Brain microvascular endothelial cell (primary cell): ENCODE data around the gene CTTN.

Experiments used
- DNase-seq: peaks from one replicate; pipeline ENCODE4 v3.0.0-alpha.2; 2020
- H3K27ac ChIP-seq: fragments of 250-450 bp; sonication (Bioruptor Pico); 2 replicates; pipeline ENCODE4 v1.5.1; 2020; ENCODE audit warnings: mild to moderate bottlenecking, moderate library complexity
- H3K27me3 ChIP-seq: fragments of 250-450 bp; sonication (Bioruptor Pico); replicated peaks from 2 replicates; pipeline ENCODE4 v1.5.1; 2020; ENCODE audit warnings: mild to moderate bottlenecking
- H3K36me3 ChIP-seq: fragments of 250-450 bp; sonication (Bioruptor Pico); replicated peaks from 2 replicates; pipeline ENCODE4 v1.5.1; 2020; ENCODE audit warnings: mild to moderate bottlenecking
- H3K4me3 ChIP-seq: 2 replicates; pipeline ENCODE4 v1.5.1; 2011; ENCODE audit warnings: low read depth, mild to moderate bottlenecking, control low read depth, low read length, moderate library complexity
- CTCF ChIP-seq: IDR thresholded peaks from 2 replicates; pipeline ENCODE4 v1.5.1; 2011; ENCODE audit warnings: low read depth, mild to moderate bottlenecking, moderate library complexity, low read length, control low read depth, inconsistent platforms; ENCODE audit errors: missing control alignments
- in situ Hi-C: cut with HindIII; loops from 2 replicates; pipeline ENCODE4 v1.10.0; 2017; ENCODE audit warnings: low sequenced_read_pairs, low pct_ligation_motif_present

CTTN gene

GRCh38 chr11:70468256-70469195 is 70.2 kb downstream of the CTTN start:
- TF ChIP-seq CTCF: no peak
- in situ Hi-C loops: no loop called here
- Histone ChIP-seq H3K36me3 (no peaks in the 10 kb centered on the region), H3K27ac (no peak overlapping the region), H3K4me3 (no peak overlapping the region), H3K27me3 (no peaks in the 10 kb centered on the region)
- DNase-seq: no peak

GRCh38 chr11:70470127-70470526 is 71.8 kb downstream of the CTTN start:
- Histone ChIP-seq H3K27ac (no peak overlapping the region), H3K4me3 (no peak overlapping the region), H3K27me3 (no peaks in the 10 kb centered on the region), H3K36me3 (no peaks in the 10 kb centered on the region)
- in situ Hi-C loops: no loop called here
- TF ChIP-seq CTCF: no peak
- DNase-seq: no peak

GRCh38 chr11:70471254-70471653 is 72.9 kb downstream of the CTTN start:
- peak; percentile 56 for TF ChIP-seq CTCF
- no peak overlapping the region for H3K27ac ChIP-seq
- no peaks in the 10 kb centered on the region for H3K27me3 ChIP-seq
- DNase-seq: peak; percentile 28
- in situ Hi-C loops: no loop called here
- H3K4me3 ChIP-seq: no peak overlapping the region
- no peaks in the 10 kb centered on the region for H3K36me3 ChIP-seq

GRCh38 chr11:70472240-70472639 is 73.9 kb downstream of the CTTN start:
- no peaks in the 10 kb centered on the region for H3K36me3 ChIP-seq
- TF ChIP-seq CTCF: no peak
- H3K27ac ChIP-seq: no peak overlapping the region
- H3K27me3 ChIP-seq: no peaks in the 10 kb centered on the region
- no peak for DNase-seq
- H3K4me3 ChIP-seq: no peak overlapping the region
- in situ Hi-C loops: no loop called here

- H3K36me3 ChIP-seq: no peaks in the 10 kb centered on the region
- no peak for TF ChIP-seq CTCF
- DNase-seq: no peak
- no peaks in the 10 kb centered on the region for H3K27me3 ChIP-seq
- in situ Hi-C loops: no loop called here
- H3K27ac ChIP-seq: no peak overlapping the region
- no peak overlapping the region for H3K4me3 ChIP-seq
Measured at GRCh38 chr11:70473186-70473872, 75.0 kb downstream of the CTTN start.
